HG03064 (cell line): Measurements from ENCODE around the gene JOSD2.

Experiments
- ATAC-seq: cut with Tn5 transposase; IDR thresholded peaks from one replicate; pipeline ENCODE4 v1.9.1; 2021; ENCODE audit warnings: low read depth; ENCODE audit not compliant: unreplicated experiment

JOSD2 gene

GRCh38 chr19:50511069-50511822 lies at the start of gene JOSD2:
TSS of gene JOSD2 (minus strand) at chr19:50511191. CDS start at chr19:50510431, 760 bp downstream.
- ATAC-seq = peak; percentile 87

- ATAC-seq = no peak
Measured at GRCh38 chr19:50559636-50560035, 48.6 kb upstream of the JOSD2 start.

GRCh38 chr19:50558449-50558848 lies 47.5 kb upstream of the JOSD2 start:
- no peak for ATAC-seq

- no peak for ATAC-seq
Measured at GRCh38 chr19:50558039-50558438, 47.0 kb upstream of the JOSD2 start.

GRCh38 chr19:50557009-50557613 lies 46.1 kb upstream of the JOSD2 start:
- no peak for ATAC-seq

- ATAC-seq = no peak
Measured at GRCh38 chr19:50556282-50557008, 45.5 kb upstream of the JOSD2 start.

- no peak for ATAC-seq
Measured at GRCh38 chr19:50555450-50556281, 44.7 kb upstream of the JOSD2 start.

- no peak for ATAC-seq
Measured at GRCh38 chr19:50555033-50555432, 44.0 kb upstream of the JOSD2 start.

GRCh38 chr19:50554212-50554611 lies 43.2 kb upstream of the JOSD2 start:
- ATAC-seq = no peak

GRCh38 chr19:50553134-50553703 lies 42.2 kb upstream of the JOSD2 start:
- no peak for ATAC-seq

- no peak for ATAC-seq
Measured at GRCh38 chr19:50552540-50552939, 41.5 kb upstream of the JOSD2 start.

GRCh38 chr19:50551715-50552187 lies 40.8 kb upstream of the JOSD2 start:
- ATAC-seq = no peak

GRCh38 chr19:50551034-50551714 lies 40.2 kb upstream of the JOSD2 start:
- ATAC-seq = no peak

- no peak for ATAC-seq
Measured at GRCh38 chr19:50550594-50550966, 39.6 kb upstream of the JOSD2 start.

- ATAC-seq = no peak
Measured at GRCh38 chr19:50549927-50550593, 39.1 kb upstream of the JOSD2 start.

- no peak for ATAC-seq
Measured at GRCh38 chr19:50549059-50549926, 38.3 kb upstream of the JOSD2 start.

GRCh38 chr19:50548191-50549058 lies 37.4 kb upstream of the JOSD2 start:
- ATAC-seq = no peak
